ENCODE measurements around the gene OR6B3.
A peak's percentile ranks its signal among the peaks of the same experiment; 100 is the strongest.

Gene OR6B3

DNA sequence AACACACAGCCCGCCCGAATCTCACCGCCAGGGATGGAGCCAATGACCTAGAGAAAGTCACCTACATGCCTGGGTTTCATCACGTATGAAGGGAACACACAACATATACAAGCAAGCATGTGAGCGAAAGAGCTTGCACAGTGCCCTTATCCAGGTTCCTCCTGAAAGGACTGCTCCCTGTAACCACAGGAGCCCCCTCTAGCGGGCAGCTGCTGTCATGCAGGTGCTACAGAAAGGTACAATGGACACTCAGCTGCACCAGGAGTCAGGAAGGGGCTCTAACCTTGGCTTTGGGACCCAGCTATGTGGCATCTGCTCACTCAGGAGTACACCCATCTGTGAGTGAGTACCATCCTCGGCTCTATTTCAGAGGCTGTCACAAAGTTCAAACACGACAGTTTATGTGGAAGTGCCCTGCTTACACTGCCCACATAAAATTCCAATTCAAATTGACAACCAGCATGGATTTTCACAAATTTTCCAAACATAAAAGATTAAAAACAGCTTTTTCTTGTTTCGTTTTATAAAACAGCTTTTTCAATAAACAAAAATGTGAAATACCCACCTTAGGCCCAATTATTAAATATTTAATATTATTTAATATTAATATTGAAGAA lies 31.7 kb downstream of the OR6B3 start:
- Histone ChIP-seq H2AFZ (ENCODE audit: low read length) (no peak overlapping the region), H3K4me1 (ENCODE audit: insufficient read depth, low read length, poor library complexity, severe bottlenecking) (peaks cover 24% of the 10 kb centered on the region), H3K9me3 (ENCODE audit: insufficient read depth, low read depth, low read length) (no peaks in the 10 kb centered on the region), H3K4me2 (ENCODE audit: low read depth, low read length, poor library complexity, severe bottlenecking) (peak overlapping the region; percentile 44), H3K27me3 (ENCODE audit: insufficient read depth, low read length, poor library complexity, severe bottlenecking) (no peaks in the 10 kb centered on the region), H3F3A (ENCODE audit: low read depth) (peaks cover 3% of the 10 kb centered on the region; the same call in 1 of the 2 replicates), H4K20me1 (ENCODE audit: insufficient read depth, low read length, poor library complexity, severe bottlenecking) (peaks cover 29% of the 10 kb centered on the region), H3K9ac (ENCODE audit: low read depth, low read length, poor library complexity, severe bottlenecking) (no peak overlapping the region), H3K36me3 (ENCODE audit: insufficient read depth, low read length) (peaks cover 44% of the 10 kb centered on the region; the same call in 1 of the 2 replicates), H3K79me2 (ENCODE audit: insufficient read depth, low read length) (peaks cover 53% of the 10 kb centered on the region), H3K4me3 (ENCODE audit: low read length, poor library complexity, severe bottlenecking) (no peak overlapping the region), H3K9me2 (replicated peaks; ENCODE audit: low read depth, low read length) (no peaks in the 10 kb centered on the region)
- TF ChIP-seq CTCF (conservative IDR thresholded peaks at IDR 0.05; ENCODE audit: low read length) (peak; percentile 83), EZH2phosphoT487 (IDR thresholded peaks at IDR 0.05; ENCODE audit: borderline replicate concordance) (no peak)

DNA sequence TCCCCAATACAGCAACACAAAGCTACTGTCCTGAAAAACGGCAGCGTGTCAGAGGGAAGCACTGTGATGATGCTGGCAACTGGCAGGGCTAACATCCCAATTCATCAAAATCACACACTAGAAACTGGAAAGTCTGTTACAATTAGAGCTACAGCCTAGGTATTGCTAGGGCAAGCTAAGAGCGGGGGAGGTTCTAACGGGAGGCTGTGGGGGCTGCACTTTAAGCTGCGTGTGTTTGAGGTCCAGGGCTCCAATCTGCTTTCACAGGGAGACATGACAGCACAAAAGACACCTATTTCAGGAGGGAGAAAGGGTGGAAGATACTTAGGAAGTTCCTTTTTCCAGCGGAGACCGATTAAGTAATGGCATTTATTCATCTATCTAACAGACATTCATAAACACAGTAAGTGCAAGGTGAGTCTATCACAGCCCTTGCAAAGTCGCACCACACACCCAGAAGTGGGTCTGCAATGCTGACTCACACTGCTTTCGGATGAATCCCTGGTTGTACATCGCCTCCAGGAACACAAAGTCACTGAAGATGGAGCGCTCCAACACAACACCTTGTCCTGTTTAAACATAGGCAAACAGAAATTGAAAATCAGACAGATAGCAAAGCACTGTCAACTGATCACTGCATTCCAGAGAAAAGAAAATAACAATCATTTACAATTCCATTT lies 35.1 kb downstream of the OR6B3 start:
- H3F3A ChIP-seq (ENCODE audit: low read depth), result peaks cover 3% of the 10 kb centered on the region; the same call in 1 of the 2 replicates
- H3K36me3 ChIP-seq (ENCODE audit: insufficient read depth, low read length), result peaks cover 75% of the 10 kb centered on the region; the same call in 1 of the 2 replicates
- no peaks in the 10 kb centered on the region for H3K27me3 ChIP-seq (ENCODE audit: insufficient read depth, low read length, poor library complexity, severe bottlenecking)
- TF ChIP-seq EZH2phosphoT487 (IDR thresholded peaks at IDR 0.05; ENCODE audit: borderline replicate concordance) (no peak), CTCF (conservative IDR thresholded peaks at IDR 0.05; ENCODE audit: low read length) (no peak)
- H3K79me2 ChIP-seq (ENCODE audit: insufficient read depth, low read length), result peaks cover 35% of the 10 kb centered on the region
- no peak overlapping the region for H2AFZ ChIP-seq (ENCODE audit: low read length)
- no peaks in the 10 kb centered on the region for H3K9me3 ChIP-seq (ENCODE audit: insufficient read depth, low read depth, low read length)
- H3K4me2 ChIP-seq (ENCODE audit: low read depth, low read length, poor library complexity, severe bottlenecking), result no peak overlapping the region
- peaks cover 14% of the 10 kb centered on the region for H3K4me1 ChIP-seq (ENCODE audit: insufficient read depth, low read length, poor library complexity, severe bottlenecking)
- H4K20me1 ChIP-seq (ENCODE audit: insufficient read depth, low read length, poor library complexity, severe bottlenecking), result peaks cover 12% of the 10 kb centered on the region
- H3K4me3 ChIP-seq (ENCODE audit: low read length, poor library complexity, severe bottlenecking), result no peak overlapping the region
- H3K9ac ChIP-seq (ENCODE audit: low read depth, low read length, poor library complexity, severe bottlenecking), result no peak overlapping the region
- no peaks in the 10 kb centered on the region for H3K9me2 ChIP-seq (replicated peaks; ENCODE audit: low read depth, low read length)

DNA sequence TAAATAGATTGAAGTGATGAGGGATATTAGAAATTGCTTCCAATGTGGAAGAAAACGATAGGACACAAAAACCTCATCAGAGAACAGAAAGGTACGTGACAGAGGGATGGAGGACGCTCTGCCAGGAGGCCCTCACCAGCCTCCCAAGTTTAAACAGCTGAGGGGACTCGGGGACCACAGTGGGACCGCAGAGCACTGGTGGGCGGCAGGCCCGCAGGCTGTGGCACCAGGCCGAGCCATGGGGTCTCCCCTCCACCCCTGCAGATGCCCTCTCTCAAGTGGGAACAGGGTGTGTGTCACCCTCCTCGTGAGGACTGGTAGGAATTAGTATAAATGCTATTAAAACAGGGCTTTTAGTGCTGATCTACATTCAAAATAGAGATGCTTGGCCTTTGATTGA lies 39.0 kb downstream of the OR6B3 start:
- no peaks in the 10 kb centered on the region for H3F3A ChIP-seq (ENCODE audit: low read depth)
- H3K9me3 ChIP-seq (ENCODE audit: insufficient read depth, low read depth, low read length), result no peaks in the 10 kb centered on the region
- no peak overlapping the region for H3K4me2 ChIP-seq (ENCODE audit: low read depth, low read length, poor library complexity, severe bottlenecking)
- no peak overlapping the region for H3K4me3 ChIP-seq (ENCODE audit: low read length, poor library complexity, severe bottlenecking)
- no peak overlapping the region for H3K9ac ChIP-seq (ENCODE audit: low read depth, low read length, poor library complexity, severe bottlenecking)
- H3K79me2 ChIP-seq (ENCODE audit: insufficient read depth, low read length), result peaks cover 4% of the 10 kb centered on the region; the same call in 1 of the 2 replicates
- no peaks in the 10 kb centered on the region for H3K27me3 ChIP-seq (ENCODE audit: insufficient read depth, low read length, poor library complexity, severe bottlenecking)
- no peaks in the 10 kb centered on the region for H4K20me1 ChIP-seq (ENCODE audit: insufficient read depth, low read length, poor library complexity, severe bottlenecking)
- no peaks in the 10 kb centered on the region for H3K4me1 ChIP-seq (ENCODE audit: insufficient read depth, low read length, poor library complexity, severe bottlenecking)
- no peaks in the 10 kb centered on the region for H3K9me2 ChIP-seq (replicated peaks; ENCODE audit: low read depth, low read length)
- no peak overlapping the region for H2AFZ ChIP-seq (ENCODE audit: low read length)
- H3K36me3 ChIP-seq (ENCODE audit: insufficient read depth, low read length), result peaks cover 84% of the 10 kb centered on the region; the same call in 1 of the 2 replicates
- TF ChIP-seq CTCF (conservative IDR thresholded peaks at IDR 0.05; ENCODE audit: low read length) (no peak), EZH2phosphoT487 (IDR thresholded peaks at IDR 0.05; ENCODE audit: borderline replicate concordance) (no peak)

All from Loucy (cell line).